CD4-positive, CD25-positive, alpha-beta regulatory T cell (primary cell): Measurements from ENCODE around the gene BPIFB3. TPM values are rescaled to one million over a fixed set of nuclear protein-coding genes. Genes with fewer than 3 reads are reported as not detected.

Experiments
- ATAC-seq, 2 donors: fragments of 150-1000 bp; cut with Tn5 transposase; one replicate each; pipeline ENCODE4 v1.10.0; 2021; ENCODE audit warnings: low read depth in 2 of 2, moderate number of reproducible peaks in 2 of 2, moderate library complexity in 1 of 2
- DNase-seq, 3 donors: peaks; one replicate each; pipeline versions ENCODE4 v3.0.0 to v3.0.0-alpha.2; 2012 to 2022; ENCODE audit warnings: mixed read lengths in 1 of 3
- H3K27ac ChIP-seq: one replicate; pipeline ENCODE4 v1.7.0; 2013; ENCODE audit warnings: mild to moderate bottlenecking, low read length; ENCODE audit not compliant: insufficient read depth, poor library complexity, severe bottlenecking
- H3K27me3 ChIP-seq: one replicate; pipeline ENCODE4 v1.7.0; 2013; ENCODE audit warnings: low read length; ENCODE audit not compliant: control insufficient read depth, insufficient read depth
- H3K36me3 ChIP-seq: one replicate; pipeline ENCODE4 v1.7.0; 2013; ENCODE audit warnings: mild to moderate bottlenecking, low read length, moderate library complexity; ENCODE audit not compliant: control insufficient read depth, insufficient read depth
- H3K4me1 ChIP-seq: 2 replicates; pipeline ENCODE4 v1.7.0; 2013; ENCODE audit warnings: mild to moderate bottlenecking, low read length; ENCODE audit not compliant: insufficient read depth, control insufficient read depth, poor library complexity, severe bottlenecking
- H3K4me3 ChIP-seq: one replicate; pipeline ENCODE4 v1.7.0; 2013; ENCODE audit warnings: low read depth, mild to moderate bottlenecking, low read length, moderate library complexity
- H3K9me3 ChIP-seq, 2 experiments: 1 replicate in 1 of 2; 2 replicates in 1 of 2; pipeline ENCODE4 v1.7.0; 2013; ENCODE audit warnings: low read length in 2 of 2, mild to moderate bottlenecking in 1 of 2, moderate library complexity in 1 of 2; ENCODE audit not compliant: control insufficient read depth in 2 of 2
- H3K27ac Mint-ChIP-seq, 3 donors: one replicate each; pipeline ENCODE4 v1.8.0; 2020 to 2022; ENCODE audit warnings: mild to moderate bottlenecking in 3 of 3, mixed read lengths in 3 of 3, moderate library complexity in 2 of 3
- H3K27me3 Mint-ChIP-seq: one replicate; pipeline ENCODE4 v1.8.0; 2022; ENCODE audit warnings: mild to moderate bottlenecking, mixed read lengths
- H3K36me3 Mint-ChIP-seq: one replicate; pipeline ENCODE4 v1.8.0; 2020; ENCODE audit warnings: mixed read lengths
- H3K4me1 Mint-ChIP-seq, 4 donors: one replicate each; pipeline ENCODE4 v1.8.0; 2020 to 2022; ENCODE audit warnings: mixed read lengths in 4 of 4, mild to moderate bottlenecking in 1 of 4
- H3K4me3 Mint-ChIP-seq, 4 donors: one replicate each; pipeline ENCODE4 v1.8.0; 2020 to 2022; ENCODE audit warnings: mild to moderate bottlenecking in 4 of 4, mixed read lengths in 4 of 4, moderate library complexity in 3 of 4
- H3K9me3 Mint-ChIP-seq, 7 donors: one replicate each; pipeline ENCODE4 v1.8.0; 2020 to 2022; ENCODE audit warnings: mixed read lengths in 7 of 7, mild to moderate bottlenecking in 3 of 7, moderate library complexity in 2 of 7
- polyA plus RNA-seq, 4 donors: library from polyadenylated mRNA; unstranded; fragments of 300-500 nt; fragmentation: Illumina TruSeq; gene quantifications; one replicate each; pipeline ENCODE4 v1.2.3, GENCODE V29; 2021
- total RNA-seq: library from RNA; stranded (reverse); gene quantifications from one replicate; pipeline ENCODE4 v1.2.3, GENCODE V29; 2022

BPIFB3 gene, protein sequence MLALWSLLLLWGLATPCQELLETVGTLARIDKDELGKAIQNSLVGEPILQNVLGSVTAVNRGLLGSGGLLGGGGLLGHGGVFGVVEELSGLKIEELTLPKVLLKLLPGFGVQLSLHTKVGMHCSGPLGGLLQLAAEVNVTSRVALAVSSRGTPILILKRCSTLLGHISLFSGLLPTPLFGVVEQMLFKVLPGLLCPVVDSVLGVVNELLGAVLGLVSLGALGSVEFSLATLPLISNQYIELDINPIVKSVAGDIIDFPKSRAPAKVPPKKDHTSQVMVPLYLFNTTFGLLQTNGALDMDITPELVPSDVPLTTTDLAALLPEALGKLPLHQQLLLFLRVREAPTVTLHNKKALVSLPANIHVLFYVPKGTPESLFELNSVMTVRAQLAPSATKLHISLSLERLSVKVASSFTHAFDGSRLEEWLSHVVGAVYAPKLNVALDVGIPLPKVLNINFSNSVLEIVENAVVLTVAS
- total RNA-seq: not detected
- not detected for polyA plus RNA-seq

DNA sequence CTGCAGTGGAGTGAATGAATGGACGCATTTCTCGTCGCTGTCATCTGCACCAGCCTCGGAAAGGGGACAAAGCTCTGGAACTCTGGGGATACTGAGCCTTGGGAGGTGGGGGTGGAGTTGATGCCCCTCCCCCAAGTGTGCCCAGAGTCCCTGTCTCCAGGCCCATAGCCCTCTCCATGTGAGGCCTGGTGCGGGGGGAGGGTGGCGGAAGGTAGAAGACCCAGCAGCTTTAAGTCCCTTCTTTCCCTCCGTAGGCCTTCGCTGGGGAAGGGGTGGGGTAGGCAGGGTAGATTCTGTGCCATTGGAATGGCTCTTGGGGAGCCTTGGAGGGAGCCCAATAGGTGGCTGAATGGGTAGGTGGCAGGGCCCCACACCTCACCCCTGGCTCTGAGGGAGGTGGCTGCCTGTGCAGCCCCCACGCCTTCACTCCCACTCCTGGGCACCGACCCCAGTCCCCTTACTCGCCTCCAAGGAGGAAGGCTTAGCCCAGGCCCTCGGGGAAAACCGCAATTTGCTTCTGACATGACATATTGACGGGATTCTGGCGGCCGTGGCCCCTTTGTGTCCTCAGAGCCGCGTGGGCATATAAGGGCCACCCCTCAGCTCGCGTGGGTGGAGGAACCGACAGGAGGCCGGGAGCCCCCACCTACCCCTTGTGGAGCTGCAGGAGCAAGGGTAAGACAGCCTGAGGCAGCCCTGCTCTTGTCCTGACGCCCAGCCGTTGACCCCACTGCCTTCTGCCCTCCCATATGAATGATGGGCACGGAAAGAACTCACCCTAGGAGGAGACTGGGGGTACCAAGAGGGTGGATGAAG, at the start of gene BPIFB3:
Gene BPIFB3 (plus strand): TSS at position 613 of the 816 bp plus-strand sequence. CDS start 1,533 bp downstream, outside the sequence.
- Mint-ChIP-seq H3K27me3 (no peaks in the 10 kb centered on the region), H3K27ac (peak within 1 kb of the TSS in 1 of 3 donors; percentile 45), H3K9me3 (peaks cover 0 to 2% (median 0%) of the 10 kb centered on the region in 7 donors), H3K4me3 (no peak within 1 kb of the TSS), H3K4me1 (peaks cover 0 to 5% (median 0%) of the 10 kb centered on the region in 4 donors), H3K36me3 (no peaks in the 10 kb centered on the region)
- H3K4me1 ChIP-seq: no peaks in the 10 kb centered on the region
- no peak within 1 kb of the TSS for H3K27ac ChIP-seq
- H3K27me3 ChIP-seq: no peaks in the 10 kb centered on the region
- H3K36me3 ChIP-seq: no peaks in the 10 kb centered on the region
- no peaks in the 10 kb centered on the region for H3K9me3 ChIP-seq
- no peak within 1 kb of the TSS for H3K4me3 ChIP-seq
- DNase-seq (no peak), ATAC-seq (no peak)

DNA sequence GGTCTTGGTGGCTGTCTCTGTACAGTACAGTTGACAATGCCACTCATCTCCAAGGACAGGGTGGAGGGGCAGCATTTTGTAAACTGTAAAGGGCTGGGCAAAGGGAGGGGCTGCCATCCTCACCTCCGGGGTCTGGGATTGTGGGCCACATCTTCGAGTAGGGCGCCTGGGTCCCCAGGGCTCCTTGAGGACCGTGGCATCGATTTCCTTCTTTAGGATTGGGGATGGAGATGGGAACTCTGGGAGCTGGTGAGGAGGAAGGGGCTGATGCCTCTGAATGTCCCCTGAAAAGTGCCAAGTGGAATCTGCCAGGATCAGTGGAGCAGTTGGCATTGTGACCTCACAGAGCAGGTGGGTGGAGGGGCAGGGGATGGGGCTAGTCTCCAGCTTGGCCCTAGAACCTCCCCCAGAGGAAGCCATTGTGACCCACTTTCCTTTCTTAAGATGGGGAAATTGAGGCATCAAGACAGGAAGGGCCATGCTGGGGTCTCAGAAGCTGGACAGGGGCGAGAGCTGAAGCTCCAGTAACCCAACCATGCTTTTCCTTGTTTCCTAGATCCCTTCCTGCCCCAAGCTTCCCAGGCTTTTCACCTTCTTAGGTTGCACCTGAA, 49.5 kb upstream of the BPIFB3 start, which contains the start of gene SUN5:
Gene SUN5 (minus strand): TSS at position 293 of the 611 bp plus-strand sequence. CDS start 93 bp downstream, at position 200.
- DNase-seq (no peak), ATAC-seq (no peak)
- H3K9me3 Mint-ChIP-seq: peaks cover 0 to 4% (median 1%) of the 10 kb centered on the region in 7 donors
- Histone ChIP-seq H3K27ac (no peak within 1 kb of the TSS), H3K9me3 (peaks cover 2 to 6% of the 10 kb centered on the region in 2 experiments), H3K36me3 (no peaks in the 10 kb centered on the region), H3K4me1 (no peaks in the 10 kb centered on the region), H3K4me3 (no peak within 1 kb of the TSS), H3K27me3 (no peaks in the 10 kb centered on the region)
- no peaks in the 10 kb centered on the region for H3K36me3 Mint-ChIP-seq
- peak within 1 kb of the TSS in 1 of 3 donors; percentile 62 for H3K27ac Mint-ChIP-seq
- H3K27me3 Mint-ChIP-seq: no peaks in the 10 kb centered on the region
- no peak within 1 kb of the TSS for H3K4me3 Mint-ChIP-seq
- H3K4me1 Mint-ChIP-seq: peaks cover 0 to 28% (median 14%) of the 10 kb centered on the region in 4 donors

DNA sequence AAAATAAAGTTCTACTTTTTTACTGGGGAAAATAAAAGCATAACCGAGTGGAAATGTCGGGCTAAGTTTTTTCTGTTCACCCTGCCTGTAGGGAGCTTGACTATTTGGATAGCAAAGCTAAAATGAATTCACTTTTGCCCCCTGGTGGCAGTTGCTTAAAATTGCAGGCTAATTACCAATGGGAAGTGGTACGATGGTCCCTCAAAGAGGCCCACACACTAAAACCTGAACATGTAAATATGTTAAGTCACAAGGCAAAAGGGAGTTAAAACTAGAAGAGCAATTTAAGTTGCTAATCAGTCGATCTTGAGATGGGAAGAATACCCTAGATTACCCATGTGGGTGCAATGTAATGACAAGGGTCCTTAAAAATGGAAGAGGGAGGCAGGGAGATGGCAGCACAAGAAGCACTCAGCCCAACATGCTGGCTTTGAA, 48.6 kb upstream of the BPIFB3 start:
- Mint-ChIP-seq H3K4me3 (no peak overlapping the region), H3K9me3 (peaks cover 0 to 4% (median 1%) of the 10 kb centered on the region in 7 donors), H3K27ac (peak overlapping the region in 1 of 3 donors; percentile 62), H3K4me1 (peaks cover 0 to 28% (median 12%) of the 10 kb centered on the region in 4 donors), H3K27me3 (no peaks in the 10 kb centered on the region), H3K36me3 (no peaks in the 10 kb centered on the region)
- Histone ChIP-seq H3K9me3 (peaks cover 2 to 6% of the 10 kb centered on the region in 2 experiments), H3K4me1 (no peaks in the 10 kb centered on the region), H3K36me3 (no peaks in the 10 kb centered on the region), H3K27ac (no peak overlapping the region), H3K27me3 (no peaks in the 10 kb centered on the region), H3K4me3 (no peak overlapping the region)
- peak in 2 of 3 donors; percentile 31 to 68 for DNase-seq
- ATAC-seq: no peak

DNA sequence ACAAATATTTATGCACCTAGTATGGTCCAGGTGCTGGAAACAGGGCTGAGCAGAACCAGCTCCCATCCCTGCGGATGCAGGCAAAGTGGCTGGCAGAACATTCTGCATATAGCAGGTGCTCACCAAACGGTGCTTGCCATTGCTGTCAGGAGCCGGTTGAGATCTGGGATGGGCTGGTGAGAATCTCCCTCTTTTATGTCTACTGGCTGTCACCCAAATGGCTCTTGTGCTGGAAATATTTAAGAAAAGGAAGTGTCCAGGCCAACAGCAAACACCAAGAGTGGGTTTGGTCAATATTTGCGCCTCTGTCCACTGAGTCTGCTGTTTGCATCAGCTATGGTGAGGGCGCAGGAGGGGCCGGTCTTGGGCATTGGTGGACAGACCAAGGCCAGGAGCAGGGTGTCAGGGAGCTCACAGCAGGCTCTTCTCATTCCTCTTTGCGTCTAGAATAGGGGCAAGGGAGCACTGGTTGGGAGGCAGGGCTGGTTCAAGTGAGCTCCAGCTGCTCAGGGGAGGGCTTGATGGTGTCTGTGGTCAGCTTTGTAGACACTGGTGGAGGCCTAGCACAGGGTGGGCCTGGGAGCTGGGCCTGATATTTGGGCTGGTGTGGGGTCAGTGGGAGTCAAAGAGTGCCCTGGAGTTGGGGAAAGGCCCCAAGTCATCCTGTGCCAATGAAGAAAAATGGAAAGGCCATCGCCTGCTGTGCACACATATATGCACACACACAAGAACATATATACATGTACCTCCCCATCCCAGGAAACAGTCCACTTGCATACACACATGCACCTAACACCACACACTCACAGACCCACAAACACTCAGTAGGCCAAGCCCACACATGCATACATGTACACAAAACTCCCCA, 47.6 kb upstream of the BPIFB3 start:
- peaks cover 0 to 23% (median 9%) of the 10 kb centered on the region in 4 donors for H3K4me1 Mint-ChIP-seq
- H3K27ac Mint-ChIP-seq: no peak overlapping the region
- H3K36me3 Mint-ChIP-seq: no peaks in the 10 kb centered on the region
- DNase-seq (no peak), ATAC-seq (no peak)
- Histone ChIP-seq H3K36me3 (no peaks in the 10 kb centered on the region), H3K4me3 (no peak overlapping the region), H3K4me1 (no peaks in the 10 kb centered on the region), H3K9me3 (peaks cover 2 to 6% of the 10 kb centered on the region in 2 experiments), H3K27ac (no peak overlapping the region), H3K27me3 (no peaks in the 10 kb centered on the region)
- peaks cover 0 to 4% (median 1%) of the 10 kb centered on the region in 7 donors for H3K9me3 Mint-ChIP-seq
- no peak overlapping the region for H3K4me3 Mint-ChIP-seq
- H3K27me3 Mint-ChIP-seq: peaks cover 4% of the 10 kb centered on the region

DNA sequence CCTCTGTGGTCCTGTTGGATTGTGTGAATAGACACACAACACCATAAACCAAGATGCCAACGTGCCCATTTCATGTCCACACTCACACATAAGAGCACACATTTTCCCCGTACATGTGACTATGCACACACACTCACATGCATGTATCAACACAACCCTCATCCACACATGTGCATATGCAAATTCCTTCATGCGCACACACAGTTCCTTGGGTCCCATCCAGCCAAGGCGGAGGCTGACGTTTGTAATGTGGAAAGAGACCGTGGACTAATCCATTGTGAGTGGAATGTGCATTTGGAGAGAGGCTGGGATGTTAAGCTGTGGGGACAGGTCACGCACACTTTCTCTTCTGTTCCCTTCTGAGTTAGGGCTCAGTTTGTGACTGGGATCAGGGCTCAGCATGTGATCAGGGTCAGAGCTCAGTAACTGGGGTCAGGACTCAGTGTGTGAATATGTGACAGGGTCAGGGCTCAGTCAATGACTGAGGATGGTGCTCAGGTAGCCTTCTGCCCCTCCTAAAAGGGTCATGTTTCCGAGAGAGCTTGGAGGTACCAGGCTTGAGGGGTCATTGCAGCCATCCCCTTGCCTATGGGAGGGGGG, 46.8 kb upstream of the BPIFB3 start:
- Mint-ChIP-seq H3K4me3 (no peak overlapping the region), H3K4me1 (peaks cover 0 to 19% (median 8%) of the 10 kb centered on the region in 4 donors), H3K27me3 (peaks cover 4% of the 10 kb centered on the region), H3K9me3 (peaks cover 0 to 4% (median under 1%) of the 10 kb centered on the region in 7 donors), H3K27ac (peak overlapping the region in 1 of 3 donors; percentile 57), H3K36me3 (no peaks in the 10 kb centered on the region)
- ATAC-seq: no peak
- Histone ChIP-seq H3K4me1 (no peaks in the 10 kb centered on the region), H3K36me3 (no peaks in the 10 kb centered on the region), H3K4me3 (no peak overlapping the region), H3K27me3 (no peaks in the 10 kb centered on the region), H3K9me3 (peaks cover 2 to 6% of the 10 kb centered on the region in 2 experiments), H3K27ac (no peak overlapping the region)
- DNase-seq: no peak

DNA sequence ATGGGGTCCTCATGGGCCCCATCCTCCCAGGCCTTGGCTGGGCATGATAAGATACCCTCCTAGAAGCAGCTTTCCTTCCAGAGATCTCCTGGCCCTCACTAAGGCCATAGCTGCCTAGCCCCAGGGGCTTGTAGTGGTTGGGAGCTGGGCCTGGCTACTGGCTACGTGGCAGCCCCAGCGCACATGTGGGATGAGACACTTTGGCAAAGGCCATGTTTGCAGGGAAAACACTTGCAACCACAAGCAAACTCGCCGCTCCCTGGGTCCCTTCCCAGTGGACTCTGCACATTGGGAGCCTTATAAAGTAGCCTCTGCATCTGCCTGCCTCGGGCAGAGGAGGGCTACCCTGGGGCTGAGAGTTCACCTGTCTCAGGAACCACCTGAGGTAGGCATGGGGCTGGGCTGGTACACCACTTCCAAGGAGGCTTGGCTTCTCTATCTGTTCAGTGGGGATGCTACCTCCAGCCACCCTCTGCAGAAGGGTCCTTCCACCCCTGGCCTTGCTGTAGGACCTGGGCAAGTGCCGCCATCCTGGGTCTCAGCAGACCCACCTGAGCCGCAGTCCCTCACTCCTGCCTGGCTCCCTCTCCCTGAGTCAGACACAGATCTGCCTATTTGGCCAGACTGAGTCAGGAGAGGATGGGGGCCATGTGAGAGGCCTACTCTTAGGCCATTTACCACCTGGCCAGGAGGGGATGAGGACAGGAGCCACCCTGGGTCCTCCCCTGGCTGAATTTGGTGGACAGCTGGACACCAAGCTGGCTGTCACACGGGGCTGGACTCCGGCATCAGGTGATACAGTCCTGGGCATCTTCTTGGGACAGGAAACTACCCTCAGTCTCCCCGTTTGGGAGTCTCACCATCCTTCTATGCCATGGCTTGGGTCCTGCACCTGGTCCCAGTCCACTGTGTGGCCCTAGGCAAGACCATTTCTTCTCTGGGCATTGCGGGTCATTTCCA, 46.0 kb upstream of the BPIFB3 start, which contains the start of gene BPIFB2:
Gene BPIFB2 (plus strand): TSS at position 329 of the 960 bp plus-strand sequence. CDS start 871 bp downstream, outside the sequence.
- no peaks in the 10 kb centered on the region for H3K36me3 ChIP-seq
- H3K27ac Mint-ChIP-seq: peak within 1 kb of the TSS in 1 of 3 donors; percentile 57
- no peaks in the 10 kb centered on the region for H3K36me3 Mint-ChIP-seq
- peaks cover 2 to 6% of the 10 kb centered on the region in 2 experiments for H3K9me3 ChIP-seq
- H3K4me3 Mint-ChIP-seq: no peak within 1 kb of the TSS
- no peaks in the 10 kb centered on the region for H3K27me3 ChIP-seq
- peaks cover 0 to 4% (median 0%) of the 10 kb centered on the region in 7 donors for H3K9me3 Mint-ChIP-seq
- H3K4me3 ChIP-seq: no peak within 1 kb of the TSS
- ATAC-seq (no peak), DNase-seq (no peak)
- H3K27ac ChIP-seq: no peak within 1 kb of the TSS
- H3K4me1 Mint-ChIP-seq: peaks cover 0 to 14% (median 4%) of the 10 kb centered on the region in 4 donors
- peaks cover 4% of the 10 kb centered on the region for H3K27me3 Mint-ChIP-seq
- no peaks in the 10 kb centered on the region for H3K4me1 ChIP-seq
